Body of pancreas (tissue), 4 donors: ENCODE data around the gene MYH14. TPM values are rescaled to one million over a fixed set of nuclear protein-coding genes. Genes with fewer than 3 reads are reported as not detected.

ENCODE experiments used
- ATAC-seq: fragments of 150-250 bp; one replicate; pipeline ENCODE4 v1.9.1; 2016
- DNase-seq, 4 donors: peaks; one replicate each; pipeline ENCODE4 v3.0.0-alpha.2; 2019
- H3K27ac ChIP-seq, 4 donors: fragments of 200-600 bp; sonication (generic); 1 replicate in 3 of 4; 2 replicates in 1 of 4; pipeline versions ENCODE4 v1.5.1 to v1.6.1; 2016 to 2019; ENCODE audit warnings: mild to moderate bottlenecking in 1 of 4, mixed read lengths in 1 of 4, moderate library complexity in 1 of 4
- H3K27me3 ChIP-seq, 2 donors: fragments of 200-600 bp; sonication (generic); one replicate each; pipeline ENCODE4 v1.6.0; 2016; ENCODE audit warnings: mild to moderate bottlenecking in 1 of 2
- H3K36me3 ChIP-seq, 2 donors: fragments of 200-600 bp; sonication (generic); replicated peaks in 1 of 2; 2 replicates each; pipeline ENCODE4 v1.5.1; 2016; ENCODE audit warnings: low read depth in 2 of 2; ENCODE audit not compliant: insufficient read depth in 1 of 2
- H3K4me1 ChIP-seq: fragments of 200-600 bp; sonication (generic); one replicate; pipeline ENCODE4 v1.6.0; 2016
- H3K4me3 ChIP-seq, 2 donors: fragments of 200-600 bp; sonication (generic); 1 replicate in 1 of 2; 2 replicates in 1 of 2; pipeline ENCODE4 v1.5.1; 2016 to 2019
- H3K9me3 ChIP-seq, 3 donors: fragments of 200-600 bp; sonication (generic); 1 replicate in 2 of 3; 2 replicates in 1 of 3; pipeline ENCODE4 v1.5.1; 2016
- CTCF ChIP-seq, 7 experiments: fragments of 450-650 bp in 4 of 7; fragments of 200-600 bp in 3 of 7; sonication (generic) in 3 of 7; IDR thresholded peaks; one replicate each; pipeline ENCODE4 v1.5.1; 2016 to 2019; ENCODE audit warnings: antibody characterized with exemption in 7 of 7
- POLR2A ChIP-seq, 3 donors: fragments of 450-650 bp; IDR thresholded peaks; one replicate each; pipeline ENCODE4 v1.6.1; 2016; ENCODE audit warnings: antibody characterized with exemption in 3 of 3, mild to moderate bottlenecking in 2 of 3
- WGBS, 2 donors: methylation state at CpG; one replicate each; pipeline ENCODE4 v1.1.5; 2017; 5-methylcytosine and 5-hydroxymethylcytosine counted together
- intact Hi-C: fragments of 100-400 bp; cut with DNase I; formaldehyde crosslinking; loops from one replicate; pipeline ENCODE4 v1.15.1; 2023
- total RNA-seq, 2 donors: library from RNA; depleted of rRNA; stranded (reverse); fragments of >200 nt; gene quantifications; one replicate each; pipeline ENCODE4 v1.1.0, GENCODE V29; 2016

The MYH14 gene
- total RNA-seq, 2 donors from 2014 or later: 40.9 to 61.2 TPM

- ATAC-seq: no peak
- Histone ChIP-seq H3K4me3 (no peak overlapping the region), H3K9me3 (no peaks in the 10 kb centered on the region), H3K27ac (peak overlapping the region in 3 of 4 donors; percentile 84 to 96 (median 92)), H3K4me1 (peaks cover 46% of the 10 kb centered on the region), H3K36me3 (no peaks in the 10 kb centered on the region), H3K27me3 (no peaks in the 10 kb centered on the region)
- intact Hi-C loops: no loop called here
- TF ChIP-seq CTCF (IDR thresholded peaks at IDR 0.05) (no peak), POLR2A (IDR thresholded peaks at IDR 0.05) (no peak)
- 80 to 95% methylated on average over 3 of the region's 3 CpGs for WGBS, 2 donors
- DNase-seq: no peak
These were observed 1.0 kb upstream of the MYH14 start for GRCh38 chr19:50202386-50202785.

GRCh38 chr19:50202962-50203280, 501 bp upstream of the MYH14 start:
- Histone ChIP-seq H3K9me3 (no peaks in the 10 kb centered on the region), H3K4me3 (no peak overlapping the region), H3K27ac (peak overlapping the region in 3 of 4 donors; percentile 84 to 96 (median 92)), H3K4me1 (peaks cover 46% of the 10 kb centered on the region), H3K27me3 (no peaks in the 10 kb centered on the region), H3K36me3 (no peaks in the 10 kb centered on the region)
- intact Hi-C loops: no loop called here
- no peak for ATAC-seq
- no peak for DNase-seq
- WGBS, 2 donors: 9 to 33% methylated on average over 1 to 18 of the region's 18 CpGs
- TF ChIP-seq CTCF (IDR thresholded peaks at IDR 0.05): no peak
- no peak for TF ChIP-seq POLR2A (IDR thresholded peaks at IDR 0.05)

- ATAC-seq: no peak
- H3K4me1 ChIP-seq: peaks cover 37% of the 10 kb centered on the region
- 45 to 47% methylated on average over 7 of the region's 7 CpGs for WGBS, 2 donors
- H3K9me3 ChIP-seq: no peaks in the 10 kb centered on the region
- H3K4me3 ChIP-seq: peak overlapping the region in 1 of 2 donors; percentile 45
- H3K27ac ChIP-seq: peak overlapping the region; percentile 57 to 96 (median 88)
- intact Hi-C loops: no loop called here
- no peak for DNase-seq
- H3K27me3 ChIP-seq: no peaks in the 10 kb centered on the region
- no peaks in the 10 kb centered on the region for H3K36me3 ChIP-seq
- no peak for TF ChIP-seq CTCF (IDR thresholded peaks at IDR 0.05)
- TF ChIP-seq POLR2A (IDR thresholded peaks at IDR 0.05): no peak
These were observed 633 bp downstream of the MYH14 start for GRCh38 chr19:50204081-50204428.

- DNase-seq (peak; percentile 91 to 96 (median 94)), ATAC-seq (peak; percentile 80)
- WGBS, 2 donors: 4 to 20% methylated on average over 8 to 45 of the region's 49 CpGs
- intact Hi-C loops: no loop called here
- no peaks in the 10 kb centered on the region for H3K27me3 ChIP-seq
- TF ChIP-seq POLR2A (IDR thresholded peaks at IDR 0.05) (peak; percentile 56 to 67 (median 60)), CTCF (IDR thresholded peaks at IDR 0.05) (peak in 1 of 7 experiments; percentile 1)
- no peaks in the 10 kb centered on the region for H3K36me3 ChIP-seq
- H3K4me3 ChIP-seq: peak overlapping the region in 1 of 2 donors; percentile 13
- H3K4me1 ChIP-seq: peaks cover 34% of the 10 kb centered on the region
- no peaks in the 10 kb centered on the region for H3K9me3 ChIP-seq
- peak overlapping the region; percentile 77 to 96 (median 90) for H3K27ac ChIP-seq
These were observed 1.6 kb downstream of the MYH14 start for GRCh38 chr19:50204811-50205675.
